Neuronal stem cell (in vitro differentiated cells): ENCODE data around the gene SEMA6B.
A peak's percentile ranks its signal among the peaks of the same experiment; 100 is the strongest.

Source experiments
- DNase-seq: peaks from one replicate; pipeline ENCODE4 v3.0.0-alpha.2; 2013; ENCODE audit warnings: low spot score
- H2AFZ ChIP-seq: one replicate; pipeline ENCODE4 v1.6.1; 2013; ENCODE audit warnings: mild to moderate bottlenecking, low read length, inconsistent platforms
- H2AK5ac ChIP-seq: 2 replicates; pipeline ENCODE4 v1.6.1; 2013; ENCODE audit warnings: low read depth, mild to moderate bottlenecking, inconsistent platforms, low read length, moderate library complexity, mixed read lengths
- H2BK120ac ChIP-seq: 2 replicates; pipeline ENCODE4 v1.6.1; 2013; ENCODE audit warnings: low read depth, mild to moderate bottlenecking, inconsistent platforms, low read length, moderate library complexity, mixed read lengths
- H2BK12ac ChIP-seq: one replicate; pipeline ENCODE4 v1.6.1; 2013; ENCODE audit warnings: low read length, inconsistent platforms
- H2BK15ac ChIP-seq: 2 replicates; pipeline ENCODE4 v1.6.1; 2013; ENCODE audit warnings: mild to moderate bottlenecking, low read length, inconsistent platforms, mixed read lengths
- H2BK5ac ChIP-seq: one replicate; pipeline ENCODE4 v1.6.1; 2013; ENCODE audit warnings: inconsistent platforms, mild to moderate bottlenecking, low read length, moderate library complexity
- H3K14ac ChIP-seq: one replicate; pipeline ENCODE4 v1.6.1; 2013; ENCODE audit warnings: low read length, inconsistent platforms
- H3K18ac ChIP-seq: 2 replicates; pipeline ENCODE4 v1.6.1; 2013; ENCODE audit warnings: low read length, inconsistent platforms
- H3K23ac ChIP-seq: 2 replicates; pipeline ENCODE4 v1.6.1; 2013; ENCODE audit warnings: low read depth, mild to moderate bottlenecking, mixed read lengths, low read length, inconsistent platforms; ENCODE audit not compliant: poor library complexity
- H3K27ac ChIP-seq: replicated peaks from 3 replicates; pipeline ENCODE4 v1.5.1; 2013; ENCODE audit warnings: low read length, inconsistent platforms
- H3K27me3 ChIP-seq, 3 experiments: 2 replicates each; pipeline ENCODE4 v1.6.1; 2013; ENCODE audit warnings: low read length in 3 of 3, mild to moderate bottlenecking in 2 of 3, inconsistent platforms in 1 of 3, low read depth in 1 of 3, mixed read lengths in 1 of 3, moderate library complexity in 1 of 3; ENCODE audit not compliant: control insufficient read depth in 3 of 3, insufficient read depth in 3 of 3
- H3K36me3 ChIP-seq, 2 donors: replicated peaks in 1 of 2; 2 replicates each; pipeline ENCODE4 v1.6.1; 2013; ENCODE audit warnings: low read length in 2 of 2; ENCODE audit not compliant: control insufficient read depth in 2 of 2, insufficient read depth in 2 of 2
- H3K4ac ChIP-seq: 2 replicates; pipeline ENCODE4 v1.6.1; 2013; ENCODE audit warnings: inconsistent platforms, mild to moderate bottlenecking, low read length, moderate library complexity
- H3K4me1 ChIP-seq, 2 donors: 1 replicate in 1 of 2; 2 replicates in 1 of 2; pipeline ENCODE4 v1.6.1; 2013; ENCODE audit warnings: low read length in 2 of 2, low read depth in 1 of 2; ENCODE audit not compliant: control insufficient read depth in 2 of 2, insufficient read depth in 1 of 2
- H3K4me2 ChIP-seq: one replicate; pipeline ENCODE4 v1.6.1; 2013; ENCODE audit warnings: mild to moderate bottlenecking, low read length, inconsistent platforms; ENCODE audit not compliant: insufficient read depth, poor library complexity, severe bottlenecking
- H3K4me3 ChIP-seq, 2 donors: 2 replicates each; pipeline ENCODE4 v1.5.1; 2013; ENCODE audit warnings: low read length in 2 of 2, mild to moderate bottlenecking in 2 of 2, inconsistent platforms in 1 of 2, moderate library complexity in 1 of 2
- H3K79me1 ChIP-seq: one replicate; pipeline ENCODE4 v1.6.1; 2013; ENCODE audit warnings: low read depth, mild to moderate bottlenecking, inconsistent platforms, low read length, moderate library complexity
- H3K9ac ChIP-seq: one replicate; pipeline ENCODE4 v1.6.1; 2013; ENCODE audit warnings: mild to moderate bottlenecking, low read depth, low read length, inconsistent platforms; ENCODE audit not compliant: poor library complexity
- H3K9me3 ChIP-seq, 2 donors: replicated peaks in 1 of 2; 2 replicates each; pipeline versions ENCODE3 to v1.6.1; 2013; ENCODE audit warnings: low read length in 2 of 2, mild to moderate bottlenecking in 2 of 2, inconsistent platforms in 1 of 2, low read depth in 1 of 2, mixed read lengths in 1 of 2, moderate library complexity in 1 of 2; ENCODE audit not compliant: control insufficient read depth in 2 of 2, insufficient read depth in 1 of 2
- H4K8ac ChIP-seq: one replicate; pipeline ENCODE4 v1.6.1; 2013; ENCODE audit warnings: low read depth, mild to moderate bottlenecking, inconsistent platforms, low read length, moderate library complexity
- H4K91ac ChIP-seq: one replicate; pipeline ENCODE4 v1.6.1; 2013; ENCODE audit warnings: low read length, low read depth, mild to moderate bottlenecking, inconsistent platforms; ENCODE audit not compliant: poor library complexity
- WGBS, 2 donors: extraction: QIAGEN DNeasy Blood & Tissue Kit; methylation state at CpG; one replicate each; pipeline ENCODE4 v1.1.7; 2013; ENCODE audit warnings: missing lambda C conversion rate in 2 of 2, mixed read lengths in 1 of 2; ENCODE audit not compliant: insufficient read length in 2 of 2, insufficient replicate concordance in 1 of 2; ENCODE audit errors: extremely low coverage in 2 of 2; 5-methylcytosine and 5-hydroxymethylcytosine counted together

SEMA6B gene

DNA sequence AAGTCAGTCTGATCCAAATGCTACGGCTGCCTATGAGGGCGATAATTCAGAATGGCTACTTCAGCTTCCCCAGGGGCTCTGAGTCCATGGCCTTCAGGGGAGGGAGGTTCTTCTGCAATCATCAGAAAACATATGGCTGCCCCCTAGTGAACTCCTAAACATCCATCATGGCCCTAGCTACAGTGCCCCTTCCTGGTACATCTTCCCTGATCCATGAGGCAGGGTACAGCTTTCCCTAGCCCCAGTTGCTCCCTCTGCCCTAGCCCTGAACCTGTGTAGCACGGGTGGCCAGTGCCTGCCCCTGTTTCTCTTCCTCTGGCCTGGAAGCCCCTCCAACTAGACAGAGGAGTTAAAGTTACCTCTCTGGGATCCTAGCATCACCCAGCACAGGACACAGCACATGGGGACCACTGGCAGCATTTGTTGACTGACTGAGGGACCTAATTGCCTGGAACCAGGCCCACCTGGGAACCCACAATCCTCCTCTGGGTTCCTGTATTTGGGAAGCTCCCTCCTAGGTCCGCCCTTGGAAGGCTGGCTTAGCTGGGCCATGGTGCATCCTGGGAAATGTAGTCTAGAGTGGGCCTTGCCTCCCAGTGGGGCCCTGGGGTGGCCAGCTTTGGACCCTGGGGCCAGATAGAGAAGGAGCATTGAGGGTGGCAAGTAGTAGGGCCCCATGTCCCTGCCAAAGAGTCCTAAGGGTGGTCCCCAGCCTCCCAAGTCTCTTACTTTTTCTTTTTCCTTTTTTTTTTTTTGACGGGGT is 17.7 kb upstream of the SEMA6B start:
- no CpG with 5 or more reads among the region's 5 CpGs for WGBS, 2 donors
- no peak for DNase-seq

DNA sequence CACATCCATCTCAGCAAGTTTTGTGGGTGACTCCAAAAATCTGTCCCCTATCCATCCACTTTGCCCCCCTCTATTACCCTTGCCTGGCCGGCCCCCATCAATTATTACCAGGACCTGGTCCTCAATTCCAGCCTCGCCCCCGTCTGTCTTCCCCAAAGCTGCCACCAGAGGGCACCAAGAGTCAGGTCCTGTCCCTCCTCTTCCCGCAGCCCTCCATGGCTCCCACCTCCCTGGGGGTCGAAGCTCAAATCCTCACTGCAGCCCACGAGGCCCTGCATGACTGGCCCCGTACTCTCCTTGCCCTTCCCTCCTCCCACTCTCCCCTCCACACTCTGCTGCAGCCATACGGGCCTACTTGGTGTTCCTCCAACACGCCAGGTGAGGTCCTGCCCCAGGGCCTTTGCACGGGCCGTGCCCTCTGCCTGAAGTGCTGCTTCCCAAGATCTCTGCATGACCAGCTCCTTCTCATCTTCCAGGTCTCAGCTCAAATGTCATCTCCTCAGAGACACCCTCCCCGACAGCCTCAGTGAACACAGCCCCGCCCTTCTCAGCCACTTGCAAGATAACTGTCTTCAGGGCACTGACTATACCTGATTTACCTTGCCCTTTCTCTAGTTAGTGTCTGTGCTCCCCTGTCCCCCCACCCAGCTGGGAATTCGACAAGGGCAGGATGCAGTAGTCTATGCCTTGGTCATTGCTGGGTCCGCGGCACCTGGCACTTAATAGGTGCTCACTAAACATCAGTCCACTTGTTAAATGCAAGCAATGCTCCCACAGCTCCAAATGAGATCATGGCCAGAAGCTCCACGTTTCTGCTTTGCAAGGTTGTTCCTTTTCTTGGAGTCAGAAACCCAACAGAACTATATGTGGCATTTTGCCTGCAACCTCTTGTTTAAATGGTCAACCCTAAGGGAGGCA is 16.8 kb upstream of the SEMA6B start:
- Histone ChIP-seq H4K91ac (no peak overlapping the region), H2AK5ac (no peak overlapping the region), H2AFZ (no peak overlapping the region), H3K27ac (no peak overlapping the region), H2BK120ac (no peak overlapping the region), H3K18ac (no peak overlapping the region), H3K4me1 (peaks cover 8 to 15% of the 10 kb centered on the region in 2 donors), H3K36me3 (peaks cover 0 to 2% of the 10 kb centered on the region in 2 donors), H3K4me2 (no peak overlapping the region), H4K8ac (no peak overlapping the region), H3K14ac (no peak overlapping the region), H3K4me3 (no peak overlapping the region), H3K27me3 (peaks cover 0 to 4% (median 0%) of the 10 kb centered on the region in 3 experiments), H3K4ac (no peak overlapping the region), H3K79me1 (peaks cover 9% of the 10 kb centered on the region), H2BK12ac (no peak overlapping the region), H3K9ac (no peak overlapping the region), H2BK5ac (no peak overlapping the region), H2BK15ac (no peak overlapping the region), H3K23ac (peak overlapping the region; percentile 90), H3K9me3 (no peaks in the 10 kb centered on the region)
- no CpG with 5 or more reads among the region's 17 CpGs for WGBS, 2 donors
- no peak for DNase-seq

More for the DNA sequence above, 17.7 kb upstream of the SEMA6B start:
- no peak overlapping the region for H3K27ac ChIP-seq
- H3K27me3 ChIP-seq, result peaks cover 0 to 9% (median 4%) of the 10 kb centered on the region in 3 experiments
- H3K79me1 ChIP-seq, result peaks cover 7% of the 10 kb centered on the region
- H4K8ac ChIP-seq, result no peak overlapping the region
- no peak overlapping the region for H3K23ac ChIP-seq
- no peak overlapping the region for H2BK5ac ChIP-seq
- no peak overlapping the region for H3K4me2 ChIP-seq
- no peak overlapping the region for H3K4me3 ChIP-seq
- no peak overlapping the region for H2BK15ac ChIP-seq
- peaks cover 0 to 2% of the 10 kb centered on the region in 2 donors for H3K36me3 ChIP-seq
- H2AFZ ChIP-seq, result no peak overlapping the region
- H3K4me1 ChIP-seq, result peaks cover 13 to 19% of the 10 kb centered on the region in 2 donors
- H2AK5ac ChIP-seq, result no peak overlapping the region
- H3K4ac ChIP-seq, result no peak overlapping the region
- H3K9ac ChIP-seq, result no peak overlapping the region
- H3K9me3 ChIP-seq, result no peaks in the 10 kb centered on the region
- H4K91ac ChIP-seq, result no peak overlapping the region
- no peak overlapping the region for H2BK120ac ChIP-seq
- H3K18ac ChIP-seq, result no peak overlapping the region
- H2BK12ac ChIP-seq, result no peak overlapping the region
- no peak overlapping the region for H3K14ac ChIP-seq

DNA sequence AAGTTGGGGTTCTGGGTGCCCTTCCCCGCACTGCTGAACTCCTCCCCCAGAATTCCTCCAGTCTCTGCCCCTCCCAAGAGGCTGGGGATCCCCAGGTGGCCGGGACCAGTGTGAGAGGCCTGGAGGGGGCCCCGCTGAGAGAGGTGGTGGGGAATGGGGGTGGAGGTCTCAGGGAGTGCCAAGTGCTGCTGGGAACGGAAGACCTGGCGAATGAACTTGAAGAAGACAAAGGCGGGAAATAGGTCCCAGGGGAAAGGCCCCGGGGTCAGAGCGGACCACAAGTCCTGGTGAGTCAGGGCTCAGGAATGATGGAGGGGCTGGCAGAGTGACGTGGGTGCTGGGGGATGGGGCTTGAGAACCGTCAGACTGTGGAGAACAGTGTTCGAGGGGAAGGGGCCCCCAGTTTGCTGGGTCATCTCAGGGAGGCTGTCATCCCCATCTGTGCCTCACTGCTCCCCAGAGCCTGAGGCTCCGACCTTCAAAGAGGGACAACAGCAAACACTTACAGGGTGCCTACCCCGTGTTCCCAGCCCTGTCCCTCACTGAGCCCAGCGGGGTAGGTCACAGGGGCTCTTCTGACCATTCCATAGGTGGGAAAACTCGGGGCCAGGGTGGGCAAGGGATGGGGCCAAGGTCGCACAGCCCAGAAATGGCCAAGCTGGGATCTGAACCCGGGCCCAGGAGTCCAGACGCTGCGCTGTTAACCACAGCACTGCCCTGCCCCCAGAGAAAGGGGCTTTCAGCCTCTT is 16.0 kb upstream of the SEMA6B start:
- no peak overlapping the region for H3K4ac ChIP-seq
- H3K9ac ChIP-seq, result no peak overlapping the region
- no CpG with 5 or more reads among the region's 19 CpGs for WGBS, 2 donors
- peaks cover 8 to 15% of the 10 kb centered on the region in 2 donors for H3K4me1 ChIP-seq
- no peak overlapping the region for H3K14ac ChIP-seq
- H3K27me3 ChIP-seq, result peaks cover 0 to 4% (median 0%) of the 10 kb centered on the region in 3 experiments
- H3K4me2 ChIP-seq, result no peak overlapping the region
- H2BK5ac ChIP-seq, result no peak overlapping the region
- no peak for DNase-seq
- H3K27ac ChIP-seq, result no peak overlapping the region
- peak overlapping the region; percentile 63 for H2BK120ac ChIP-seq
- H4K91ac ChIP-seq, result no peak overlapping the region
- peak overlapping the region; percentile 6 for H3K23ac ChIP-seq
- no peak overlapping the region for H2AK5ac ChIP-seq
- no peak overlapping the region for H4K8ac ChIP-seq
- H3K4me3 ChIP-seq, result no peak overlapping the region
- H2BK12ac ChIP-seq, result no peak overlapping the region
- H2AFZ ChIP-seq, result peak overlapping the region; percentile 43
- H3K36me3 ChIP-seq, result peaks cover 0 to 2% of the 10 kb centered on the region in 2 donors
- peak overlapping the region; percentile 27 for H3K18ac ChIP-seq
- H2BK15ac ChIP-seq, result no peak overlapping the region
- H3K9me3 ChIP-seq, result no peaks in the 10 kb centered on the region
- peaks cover 8% of the 10 kb centered on the region for H3K79me1 ChIP-seq
